RWPE2 (cell line): ENCODE data around the gene MTCL3.

ENCODE experiments used
- ATAC-seq: fragments of 200-7000 bp; cut with Tn5 transposase; 3 replicates; pipeline ENCODE4 v1.9.1; 2021; ENCODE audit warnings: low read depth
- DNase-seq: peaks from one replicate; pipeline ENCODE4 v3.0.0-alpha.2; 2020; ENCODE audit warnings: low spot score
- H3K27ac ChIP-seq: fragments of 450-650 bp; 2 replicates; pipeline ENCODE4 v1.5.1; 2017; ENCODE audit warnings: mild to moderate bottlenecking; ENCODE audit not compliant: poor library complexity, severe bottlenecking
- H3K27me3 ChIP-seq: fragments of 250-450 bp; sonication (Bioruptor Pico); 2 replicates; pipeline ENCODE4 v1.5.1; 2021; ENCODE audit warnings: mild to moderate bottlenecking, moderate library complexity; ENCODE audit not compliant: insufficient read depth, poor library complexity, severe bottlenecking
- H3K36me3 ChIP-seq: fragments of 250-450 bp; sonication (Bioruptor Pico); 2 replicates; pipeline ENCODE4 v1.5.1; 2020; ENCODE audit warnings: low read depth, mild to moderate bottlenecking, moderate library complexity
- H3K4me1 ChIP-seq: fragments of 250-450 bp; sonication (Bioruptor Pico); 2 replicates; pipeline ENCODE4 v1.5.1; 2021; ENCODE audit warnings: mild to moderate bottlenecking, moderate library complexity; ENCODE audit not compliant: insufficient read depth, poor library complexity, severe bottlenecking
- H3K4me3 ChIP-seq: fragments of 250-450 bp; sonication (Bioruptor Pico); 2 replicates; pipeline ENCODE4 v1.5.1; 2021; ENCODE audit warnings: mild to moderate bottlenecking, moderate library complexity; ENCODE audit not compliant: severe bottlenecking
- H3K9me3 ChIP-seq: fragments of 250-450 bp; sonication (Bioruptor Pico); 2 replicates; pipeline ENCODE4 v1.5.1; 2021; ENCODE audit warnings: mild to moderate bottlenecking, moderate library complexity; ENCODE audit not compliant: severe bottlenecking
- TF ChIP-seq, protein P1 (sequence below): fragments of 450-650 bp; IDR thresholded peaks from one replicate; pipeline ENCODE4 v1.5.1; 2017; ENCODE audit warnings: mild to moderate bottlenecking, moderate library complexity; ENCODE audit not compliant: poor library complexity, severe bottlenecking

MTCL3 gene

GRCh38 chr6:127539272-127539671, 20.1 kb upstream of the MTCL3 start:
- peaks cover 3% of the 10 kb centered on the region for H3K27me3 ChIP-seq
- H3K4me3 ChIP-seq, result no peak overlapping the region
- H3K36me3 ChIP-seq, result no peaks in the 10 kb centered on the region
- DNase-seq, result no peak
- H3K9me3 ChIP-seq, result no peaks in the 10 kb centered on the region
- TF ChIP-seq, protein P1, sequence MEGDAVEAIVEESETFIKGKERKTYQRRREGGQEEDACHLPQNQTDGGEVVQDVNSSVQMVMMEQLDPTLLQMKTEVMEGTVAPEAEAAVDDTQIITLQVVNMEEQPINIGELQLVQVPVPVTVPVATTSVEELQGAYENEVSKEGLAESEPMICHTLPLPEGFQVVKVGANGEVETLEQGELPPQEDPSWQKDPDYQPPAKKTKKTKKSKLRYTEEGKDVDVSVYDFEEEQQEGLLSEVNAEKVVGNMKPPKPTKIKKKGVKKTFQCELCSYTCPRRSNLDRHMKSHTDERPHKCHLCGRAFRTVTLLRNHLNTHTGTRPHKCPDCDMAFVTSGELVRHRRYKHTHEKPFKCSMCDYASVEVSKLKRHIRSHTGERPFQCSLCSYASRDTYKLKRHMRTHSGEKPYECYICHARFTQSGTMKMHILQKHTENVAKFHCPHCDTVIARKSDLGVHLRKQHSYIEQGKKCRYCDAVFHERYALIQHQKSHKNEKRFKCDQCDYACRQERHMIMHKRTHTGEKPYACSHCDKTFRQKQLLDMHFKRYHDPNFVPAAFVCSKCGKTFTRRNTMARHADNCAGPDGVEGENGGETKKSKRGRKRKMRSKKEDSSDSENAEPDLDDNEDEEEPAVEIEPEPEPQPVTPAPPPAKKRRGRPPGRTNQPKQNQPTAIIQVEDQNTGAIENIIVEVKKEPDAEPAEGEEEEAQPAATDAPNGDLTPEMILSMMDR, result peak; percentile 62
- H3K4me1 ChIP-seq, result no peaks in the 10 kb centered on the region
- no peak overlapping the region for H3K27ac ChIP-seq
- ATAC-seq, result 0 out of 3 replicates have a peak, but pooled peaks have one; percentile 33

DNA sequence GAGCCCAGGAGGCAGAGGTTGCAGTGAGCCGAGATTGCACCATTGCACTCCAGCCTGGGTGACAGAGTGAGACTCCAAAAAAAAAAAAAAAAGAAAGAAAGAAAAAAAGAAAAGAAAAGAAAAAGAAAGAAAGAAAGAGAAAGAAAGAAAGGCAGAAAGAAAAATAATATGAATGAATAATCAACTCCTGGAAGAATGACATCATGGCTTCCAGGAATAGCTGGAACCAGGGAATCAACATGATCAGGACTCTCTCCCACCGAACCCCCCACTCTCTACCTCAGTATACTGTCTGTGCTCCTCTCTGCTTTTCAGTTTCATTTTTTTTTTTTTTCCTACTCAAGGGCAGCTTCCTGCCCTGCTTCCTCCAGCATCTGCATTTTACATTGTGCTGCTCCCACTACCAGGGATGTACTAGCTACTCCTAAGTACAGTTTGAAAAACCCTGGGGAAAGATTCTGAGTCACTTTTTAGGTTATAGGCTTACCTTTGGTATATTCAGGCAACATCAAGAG, 19.7 kb upstream of the MTCL3 start:
- Histone ChIP-seq H3K4me3 (no peak overlapping the region), H3K27ac (no peak overlapping the region), H3K27me3 (peaks cover 6% of the 10 kb centered on the region), H3K4me1 (no peaks in the 10 kb centered on the region), H3K9me3 (no peaks in the 10 kb centered on the region), H3K36me3 (no peaks in the 10 kb centered on the region)
- TF ChIP-seq, protein P1, result no peak
- DNase-seq, result no peak
- no peak for ATAC-seq

GRCh38 chr6:127533736-127534135, 14.6 kb upstream of the MTCL3 start:
- TF ChIP-seq, protein P1, result no peak
- no peaks in the 10 kb centered on the region for H3K36me3 ChIP-seq
- H3K4me1 ChIP-seq, result no peaks in the 10 kb centered on the region
- H3K4me3 ChIP-seq, result no peak overlapping the region
- no peaks in the 10 kb centered on the region for H3K9me3 ChIP-seq
- DNase-seq (no peak), ATAC-seq (no peak)
- peaks cover 20% of the 10 kb centered on the region for H3K27me3 ChIP-seq
- no peak overlapping the region for H3K27ac ChIP-seq

DNA sequence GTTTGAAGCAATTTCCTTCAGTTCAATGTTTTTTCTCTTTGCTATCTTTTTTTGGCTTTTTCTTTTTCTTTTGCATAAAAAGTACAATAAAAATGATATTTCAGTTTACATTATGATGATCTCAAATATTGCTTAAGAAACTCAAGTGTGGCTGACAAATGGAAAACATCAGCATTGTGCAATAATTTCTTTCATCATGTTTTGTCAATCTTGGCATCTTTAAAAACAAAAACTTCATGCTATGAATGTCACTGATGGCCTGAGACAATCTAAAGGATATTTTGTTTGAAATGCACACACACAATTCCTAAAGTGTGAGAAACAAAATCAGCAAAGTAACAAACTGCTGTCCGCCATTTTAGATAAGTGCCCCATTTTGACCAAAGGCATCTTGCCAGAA, 13.9 kb upstream of the MTCL3 start:
- H3K36me3 ChIP-seq, result no peaks in the 10 kb centered on the region
- TF ChIP-seq, protein P1, result no peak
- no peaks in the 10 kb centered on the region for H3K9me3 ChIP-seq
- H3K4me1 ChIP-seq, result no peaks in the 10 kb centered on the region
- no peak overlapping the region for H3K27ac ChIP-seq
- ATAC-seq (no peak), DNase-seq (no peak)
- peaks cover 20% of the 10 kb centered on the region for H3K27me3 ChIP-seq
- no peak overlapping the region for H3K4me3 ChIP-seq

DNA sequence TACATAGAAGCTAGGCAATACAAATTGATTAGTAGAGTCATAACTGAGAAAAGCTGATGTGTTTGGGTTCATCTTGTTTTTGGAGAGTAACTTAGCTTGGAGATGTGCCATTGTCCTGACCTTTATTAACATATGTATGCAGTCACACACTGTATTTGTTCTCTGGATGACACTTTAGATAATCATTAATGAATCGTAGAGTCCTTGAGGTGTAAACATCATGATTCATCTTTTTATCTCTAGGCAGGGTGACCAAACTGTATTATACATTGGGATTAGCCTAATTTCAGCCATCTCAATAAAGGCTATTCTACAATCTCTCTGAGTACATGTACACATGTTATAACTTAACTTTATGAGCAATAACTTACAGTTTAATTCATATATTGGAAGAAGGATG, 3.6 kb upstream of the MTCL3 start:
- H3K27ac ChIP-seq, result no peak overlapping the region
- H3K27me3 ChIP-seq, result peaks cover 34% of the 10 kb centered on the region
- no peak for DNase-seq
- TF ChIP-seq, protein P1, result no peak
- no peak for ATAC-seq
- H3K9me3 ChIP-seq, result no peaks in the 10 kb centered on the region
- H3K36me3 ChIP-seq, result no peaks in the 10 kb centered on the region
- H3K4me1 ChIP-seq, result no peaks in the 10 kb centered on the region
- no peak overlapping the region for H3K4me3 ChIP-seq
